Fibroblast of peridontal ligament (primary cell): Measurements from ENCODE around the gene EFCAB6.

Experiments used
- DNase-seq: peaks from one replicate; pipeline ENCODE4 v3.0.0-alpha.2; 2010; ENCODE audit errors: extremely low read depth

The EFCAB6 gene

GRCh38 chr22:43553451-43554258, 258.4 kb downstream of the EFCAB6 start:
- no peak for DNase-seq

- no peak for DNase-seq
These were observed 261.4 kb downstream of the EFCAB6 start for GRCh38 chr22:43550672-43551071.

- no peak for DNase-seq
These were observed 262.0 kb downstream of the EFCAB6 start for GRCh38 chr22:43550024-43550620.

GRCh38 chr22:43546186-43546585, 265.9 kb downstream of the EFCAB6 start:
- DNase-seq, result no peak

GRCh38 chr22:43544289-43544673, 267.8 kb downstream of the EFCAB6 start:
- DNase-seq, result no peak

GRCh38 chr22:43543522-43544288, 268.4 kb downstream of the EFCAB6 start:
- no peak for DNase-seq

GRCh38 chr22:43542681-43543521, 269.2 kb downstream of the EFCAB6 start:
- DNase-seq, result no peak

GRCh38 chr22:43541462-43542407, 270.4 kb downstream of the EFCAB6 start:
- DNase-seq, result no peak

GRCh38 chr22:43541022-43541421, 271.1 kb downstream of the EFCAB6 start:
- DNase-seq, result no peak

- no peak for DNase-seq
These were observed 271.6 kb downstream of the EFCAB6 start for GRCh38 chr22:43540529-43540923.

- DNase-seq, result no peak
These were observed 272.3 kb downstream of the EFCAB6 start for GRCh38 chr22:43539572-43540528.

- no peak for DNase-seq
These were observed 275.0 kb downstream of the EFCAB6 start for GRCh38 chr22:43537019-43537585.

GRCh38 chr22:43535741-43536140, 276.4 kb downstream of the EFCAB6 start:
- no peak for DNase-seq

GRCh38 chr22:43535336-43535735, 276.8 kb downstream of the EFCAB6 start:
- DNase-seq, result no peak

GRCh38 chr22:43534916-43535315, 277.2 kb downstream of the EFCAB6 start:
- no peak for DNase-seq

GRCh38 chr22:43533656-43534428, 278.3 kb downstream of the EFCAB6 start:
- no peak for DNase-seq

- no peak for DNase-seq
These were observed 279.0 kb downstream of the EFCAB6 start for GRCh38 chr22:43533156-43533530.
